GM18498 (cell line): ENCODE results near the gene CETP.

Experiments used
- ATAC-seq: cut with Tn5 transposase; IDR thresholded peaks from one replicate; pipeline ENCODE4 v1.9.1; 2021; ENCODE audit warnings: mild to moderate bottlenecking, moderate library complexity; ENCODE audit not compliant: unreplicated experiment

The CETP gene, protein sequence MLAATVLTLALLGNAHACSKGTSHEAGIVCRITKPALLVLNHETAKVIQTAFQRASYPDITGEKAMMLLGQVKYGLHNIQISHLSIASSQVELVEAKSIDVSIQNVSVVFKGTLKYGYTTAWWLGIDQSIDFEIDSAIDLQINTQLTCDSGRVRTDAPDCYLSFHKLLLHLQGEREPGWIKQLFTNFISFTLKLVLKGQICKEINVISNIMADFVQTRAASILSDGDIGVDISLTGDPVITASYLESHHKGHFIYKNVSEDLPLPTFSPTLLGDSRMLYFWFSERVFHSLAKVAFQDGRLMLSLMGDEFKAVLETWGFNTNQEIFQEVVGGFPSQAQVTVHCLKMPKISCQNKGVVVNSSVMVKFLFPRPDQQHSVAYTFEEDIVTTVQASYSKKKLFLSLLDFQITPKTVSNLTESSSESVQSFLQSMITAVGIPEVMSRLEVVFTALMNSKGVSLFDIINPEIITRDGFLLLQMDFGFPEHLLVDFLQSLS

DNA sequence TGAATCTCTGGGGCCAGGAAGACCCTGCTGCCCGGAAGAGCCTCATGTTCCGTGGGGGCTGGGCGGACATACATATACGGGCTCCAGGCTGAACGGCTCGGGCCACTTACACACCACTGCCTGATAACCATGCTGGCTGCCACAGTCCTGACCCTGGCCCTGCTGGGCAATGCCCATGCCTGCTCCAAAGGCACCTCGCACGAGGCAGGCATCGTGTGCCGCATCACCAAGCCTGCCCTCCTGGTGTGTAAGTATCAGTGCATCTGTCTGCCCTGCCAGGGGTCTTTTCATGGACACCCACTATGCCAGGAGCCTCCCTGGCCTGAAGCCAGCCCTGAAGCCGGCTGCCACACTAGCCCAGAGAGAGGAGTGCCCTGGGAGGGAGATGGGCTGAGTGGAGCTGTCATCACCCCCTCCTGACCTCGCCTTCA is at the start of gene CETP:
Gene CETP, plus strand, starts transcription at position 100 of the 431 bp plus-strand sequence. Its CDS starts 30 bp downstream, at position 130.
- ATAC-seq = no peak

DNA sequence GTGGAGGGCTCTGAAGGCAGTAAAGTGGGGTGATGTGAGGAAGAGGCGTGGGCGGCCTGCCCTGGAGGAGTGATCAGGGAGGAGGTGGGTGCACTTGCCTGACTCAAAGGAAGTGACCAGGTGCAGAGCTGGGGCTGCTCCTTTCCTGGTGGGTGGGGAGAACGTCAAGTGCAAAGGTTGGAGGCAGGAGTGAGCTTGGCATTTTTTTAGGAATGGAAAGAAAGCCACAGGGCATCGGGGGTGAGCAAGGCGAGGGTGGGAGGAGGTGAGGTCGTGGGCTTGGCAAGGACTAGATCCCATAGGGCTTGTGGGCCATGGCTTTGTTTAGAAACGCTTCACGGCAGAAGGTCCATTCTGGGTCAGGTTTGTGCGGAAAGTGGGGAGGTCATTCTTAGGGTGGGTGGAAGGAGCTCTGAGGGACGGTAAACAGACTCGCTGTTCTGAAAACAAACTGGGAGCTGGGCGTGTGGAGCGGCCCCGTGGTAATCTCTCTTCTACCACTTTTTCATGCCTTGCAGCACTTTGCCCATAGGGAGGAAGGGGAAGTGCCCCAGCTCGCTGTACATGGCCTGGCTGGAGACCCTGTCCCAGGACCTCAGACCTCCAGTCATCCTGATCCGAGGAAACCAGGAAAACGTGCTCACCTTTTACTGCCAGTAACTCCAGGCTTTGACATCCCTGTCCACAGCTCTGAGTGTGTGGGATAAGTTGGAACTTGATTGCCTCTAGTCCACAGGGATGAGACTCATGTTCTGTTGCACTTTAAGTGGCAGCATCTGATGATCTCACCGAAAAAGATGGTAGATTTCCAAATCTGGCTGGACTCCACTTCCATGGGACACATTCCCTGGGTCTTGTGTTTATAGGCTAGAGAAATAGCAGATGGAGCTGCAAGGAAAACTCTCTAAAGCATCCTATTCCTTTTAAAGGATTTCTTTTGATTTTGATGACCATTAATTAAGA is 48.7 kb upstream of the CETP start:
- ATAC-seq = no peak

DNA sequence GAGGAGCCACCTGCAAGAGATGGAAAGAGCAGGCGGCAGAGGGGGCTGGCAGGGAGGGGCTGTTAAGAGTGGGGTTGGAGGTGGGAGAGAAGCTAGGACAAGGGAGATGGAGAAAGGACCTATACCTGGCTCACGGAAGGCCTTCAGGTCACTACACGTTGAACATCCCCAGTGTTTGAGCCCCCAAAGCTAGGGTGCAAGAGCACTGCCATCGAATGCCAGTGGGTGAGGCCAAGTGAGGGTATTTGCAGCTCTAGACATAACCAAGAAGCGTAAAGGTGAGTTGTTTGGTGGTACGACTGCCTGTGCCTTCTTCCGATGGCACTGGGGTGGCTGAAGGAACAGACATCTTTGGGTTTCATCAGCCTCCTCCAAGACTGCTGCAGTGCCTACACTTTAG is 46.9 kb upstream of the CETP start:
- ATAC-seq = no peak

DNA sequence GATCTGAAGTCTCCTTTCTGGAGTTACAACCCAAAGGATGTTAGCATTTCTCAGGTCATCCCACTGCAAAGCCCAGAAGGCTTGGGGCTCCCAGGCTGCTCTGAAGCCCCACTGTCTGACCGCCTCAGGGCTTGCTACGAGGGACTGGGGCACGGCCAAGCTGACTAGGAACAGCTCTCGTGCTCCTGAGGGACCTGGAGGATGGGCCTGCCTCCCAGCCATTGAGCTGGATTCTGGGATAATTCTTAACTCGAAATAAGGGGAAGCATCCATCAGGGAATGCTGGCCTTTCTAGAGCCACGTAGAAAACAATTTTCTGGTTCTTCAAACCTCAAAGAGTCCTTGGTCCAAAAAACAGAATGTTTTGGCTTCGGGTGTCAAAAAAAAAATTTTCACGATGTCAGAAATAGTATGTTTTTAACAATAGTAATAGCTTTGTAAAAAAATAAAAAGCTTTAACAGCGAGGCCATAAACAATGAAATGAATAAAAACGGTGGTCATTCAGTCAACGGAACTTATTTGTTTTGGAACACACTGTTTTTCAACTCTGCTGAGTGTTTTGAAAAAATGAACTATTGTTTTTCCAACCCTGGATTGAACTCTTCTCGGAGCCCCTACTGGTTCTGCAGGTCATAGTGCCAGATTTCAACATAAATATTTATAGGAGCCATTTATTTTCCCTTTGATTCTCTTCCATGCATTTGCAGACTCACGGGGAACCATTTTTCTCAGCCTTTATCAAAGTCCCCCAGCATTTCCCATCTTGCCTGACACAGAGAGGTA is 46.2 kb upstream of the CETP start:
- ATAC-seq = no peak

DNA sequence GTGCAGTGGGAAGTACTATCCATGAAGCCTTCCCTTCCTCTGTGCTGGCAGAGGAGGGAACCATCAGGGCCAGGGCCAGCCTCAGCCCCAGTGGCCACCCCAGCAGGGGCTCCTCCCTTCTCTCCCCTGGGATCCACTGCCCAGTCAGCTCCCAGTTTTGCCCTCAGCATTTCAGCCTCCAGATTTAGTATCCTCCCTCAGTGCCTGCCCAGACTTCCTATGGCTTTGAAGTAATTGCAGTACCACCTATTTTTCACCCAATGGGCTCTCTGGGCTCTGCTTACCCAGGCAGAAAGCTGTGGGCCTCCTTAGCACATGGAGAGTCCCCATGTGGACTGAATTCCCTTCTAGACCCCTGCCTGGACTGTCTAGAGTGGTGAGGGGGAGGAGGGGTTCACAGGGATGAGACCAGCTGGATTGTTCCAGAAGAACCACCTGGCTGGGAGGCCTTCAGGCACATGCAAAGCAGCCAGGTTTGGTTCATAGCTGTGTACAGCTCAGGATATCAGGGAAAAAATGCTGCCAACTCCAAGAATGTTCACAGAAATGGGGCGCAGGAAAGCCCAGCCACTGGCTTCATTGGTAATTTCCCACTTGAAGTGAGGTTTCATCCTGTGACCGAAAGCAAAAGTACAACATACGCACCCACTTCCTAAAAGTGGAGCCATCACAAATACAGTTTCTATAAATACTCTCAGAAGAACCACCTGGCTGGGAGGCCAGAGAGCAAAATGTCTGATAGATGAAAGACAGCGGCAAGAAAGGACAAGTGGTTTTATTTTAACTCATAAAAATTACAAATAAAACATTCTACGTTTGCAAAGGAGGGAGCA is 45.0 kb upstream of the CETP start:
- ATAC-seq = peak; percentile 81

DNA sequence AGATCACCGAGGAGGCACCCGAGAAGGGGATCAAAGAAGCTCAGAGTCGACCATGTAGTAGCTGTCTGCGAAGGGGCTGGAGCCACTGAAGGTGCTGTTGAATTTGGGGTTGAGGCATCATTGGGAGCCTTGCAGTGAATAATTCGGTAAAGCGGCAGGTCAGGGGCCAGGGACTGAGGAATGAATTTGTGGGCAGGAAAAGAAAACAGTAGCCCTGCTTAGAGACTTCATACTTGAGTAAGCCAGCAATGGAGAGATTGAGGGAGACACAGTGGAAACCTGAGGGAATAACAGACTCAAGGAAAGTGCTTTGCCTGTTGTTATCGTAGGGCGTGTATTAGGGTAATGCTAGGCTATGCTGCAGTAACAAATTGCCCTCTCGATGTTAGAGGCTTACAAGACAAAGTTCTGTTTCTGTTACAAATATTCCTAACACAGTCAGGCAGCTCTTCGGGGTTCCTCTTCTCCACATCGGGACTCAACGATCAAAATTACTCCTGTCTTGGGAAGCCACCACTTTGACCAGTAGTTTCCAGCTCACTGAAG is 43.2 kb upstream of the CETP start:
- no peak for ATAC-seq

DNA sequence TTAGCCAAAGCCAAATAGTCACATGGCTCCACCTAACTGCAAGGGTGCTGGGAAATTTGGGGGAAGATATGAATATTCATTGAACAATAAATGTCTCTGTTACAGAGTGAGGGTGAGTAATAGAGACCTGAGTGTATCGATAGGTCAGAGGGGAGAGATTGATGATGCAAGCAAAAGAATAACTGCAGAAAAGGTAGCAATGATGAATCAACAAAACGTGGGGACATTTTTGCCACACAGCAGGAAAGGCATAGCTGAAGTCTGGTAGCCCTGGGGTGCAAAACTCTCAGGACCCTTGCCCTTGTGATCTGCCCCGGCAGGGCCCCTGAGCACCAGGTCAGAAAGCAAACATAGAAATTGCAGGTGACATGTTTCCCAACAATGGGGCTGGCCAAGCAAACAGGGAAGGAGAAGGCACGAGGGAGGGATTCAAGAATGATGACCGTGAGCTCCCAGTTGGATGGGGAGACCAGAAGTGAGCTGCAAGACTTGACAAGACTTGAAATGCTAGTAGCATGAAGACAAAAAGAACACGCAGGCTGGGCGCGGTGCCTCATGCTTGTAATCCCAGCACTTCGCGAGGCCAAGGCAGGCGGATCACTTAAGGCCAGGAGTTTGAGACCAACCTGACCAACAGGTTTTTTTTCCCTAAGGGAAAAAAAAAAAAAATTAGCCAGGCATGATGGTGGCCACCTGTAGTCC is 42.5 kb upstream of the CETP start:
- ATAC-seq = no peak

DNA sequence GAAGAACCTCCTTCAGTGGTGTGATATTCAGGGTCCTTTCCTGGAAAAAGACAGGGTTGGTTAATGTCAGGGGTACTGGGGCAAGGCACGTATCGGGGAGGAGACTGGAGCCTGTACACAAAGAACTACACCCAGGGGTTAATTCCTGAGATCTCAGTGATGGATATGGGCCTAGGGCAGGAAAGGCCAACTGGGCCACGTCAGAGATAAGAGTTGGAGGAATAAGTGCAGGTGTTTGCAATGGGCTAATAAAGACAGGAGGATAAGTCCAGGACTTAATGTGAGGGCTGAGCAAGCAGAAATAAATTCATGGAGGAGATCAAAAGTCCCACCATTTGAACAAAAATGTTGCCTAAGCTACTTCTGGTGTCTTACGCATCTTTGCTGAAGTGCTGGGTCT is 40.2 kb upstream of the CETP start:
- no peak for ATAC-seq

DNA sequence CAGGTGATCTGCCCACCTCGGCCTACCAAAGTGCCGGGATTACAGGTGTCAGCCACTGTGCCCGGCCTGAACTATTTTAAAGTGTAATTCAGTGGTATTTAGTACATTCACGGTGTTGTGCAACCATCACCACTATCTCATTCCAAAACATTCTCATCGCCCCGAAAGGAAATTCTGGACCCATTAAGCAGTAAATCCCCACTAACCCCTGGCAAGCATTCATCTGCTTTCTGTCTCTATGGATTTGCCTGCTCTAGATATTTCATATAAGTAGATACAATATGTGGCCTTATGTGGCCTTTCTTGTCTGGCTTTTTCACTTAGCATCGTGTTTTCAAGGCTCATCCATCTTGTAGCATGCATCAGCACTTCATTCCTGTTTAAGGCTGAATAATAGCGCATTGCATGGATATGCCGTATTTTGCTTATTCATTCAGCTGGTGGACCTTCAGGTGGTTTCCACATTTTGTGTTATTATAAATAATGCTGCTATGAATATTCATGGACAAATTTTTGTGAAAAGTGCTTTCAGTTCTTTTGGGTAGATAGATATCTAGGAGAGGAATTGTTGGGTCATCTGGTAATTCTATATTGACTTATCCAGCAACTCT is 38.2 kb upstream of the CETP start:
- ATAC-seq = no peak

DNA sequence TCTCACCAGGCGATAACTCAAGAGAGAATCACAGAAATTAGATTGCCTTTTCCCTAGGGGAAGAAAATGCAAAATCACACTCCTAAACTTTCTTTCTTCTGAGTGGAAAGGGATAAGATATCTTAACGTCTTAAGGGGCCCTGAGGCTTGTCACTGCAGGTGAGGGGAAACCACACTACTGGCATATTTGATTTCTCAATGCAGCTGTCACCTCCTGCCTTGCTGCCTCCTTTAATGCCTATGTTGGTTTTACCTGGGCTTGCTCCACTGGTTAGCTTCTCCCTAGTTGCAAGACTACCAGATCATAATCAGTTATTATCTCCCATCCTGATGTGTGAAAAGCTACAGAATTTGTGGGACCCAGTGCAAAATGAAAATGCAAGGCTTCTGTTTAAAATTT is 34.3 kb upstream of the CETP start:
- no peak for ATAC-seq

DNA sequence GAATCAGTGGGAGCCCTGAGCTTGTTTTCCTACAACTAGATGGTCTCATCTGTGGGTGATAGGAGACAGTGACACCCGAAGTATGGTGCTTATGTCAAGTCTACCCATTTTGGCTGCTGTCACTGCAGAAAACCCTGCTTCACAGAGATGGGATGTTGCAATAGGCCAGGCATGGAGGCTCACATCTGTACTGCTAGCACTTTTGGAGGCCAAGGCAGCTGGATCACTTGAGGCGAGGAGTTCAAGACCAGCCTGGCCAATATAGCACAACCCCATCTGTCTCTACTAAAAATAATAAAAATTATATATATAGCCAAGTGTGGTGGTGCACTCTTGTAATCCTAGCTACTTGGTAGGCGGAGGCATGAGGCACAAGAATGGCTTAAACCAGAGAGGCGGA is 32.1 kb upstream of the CETP start:
- no peak for ATAC-seq

DNA sequence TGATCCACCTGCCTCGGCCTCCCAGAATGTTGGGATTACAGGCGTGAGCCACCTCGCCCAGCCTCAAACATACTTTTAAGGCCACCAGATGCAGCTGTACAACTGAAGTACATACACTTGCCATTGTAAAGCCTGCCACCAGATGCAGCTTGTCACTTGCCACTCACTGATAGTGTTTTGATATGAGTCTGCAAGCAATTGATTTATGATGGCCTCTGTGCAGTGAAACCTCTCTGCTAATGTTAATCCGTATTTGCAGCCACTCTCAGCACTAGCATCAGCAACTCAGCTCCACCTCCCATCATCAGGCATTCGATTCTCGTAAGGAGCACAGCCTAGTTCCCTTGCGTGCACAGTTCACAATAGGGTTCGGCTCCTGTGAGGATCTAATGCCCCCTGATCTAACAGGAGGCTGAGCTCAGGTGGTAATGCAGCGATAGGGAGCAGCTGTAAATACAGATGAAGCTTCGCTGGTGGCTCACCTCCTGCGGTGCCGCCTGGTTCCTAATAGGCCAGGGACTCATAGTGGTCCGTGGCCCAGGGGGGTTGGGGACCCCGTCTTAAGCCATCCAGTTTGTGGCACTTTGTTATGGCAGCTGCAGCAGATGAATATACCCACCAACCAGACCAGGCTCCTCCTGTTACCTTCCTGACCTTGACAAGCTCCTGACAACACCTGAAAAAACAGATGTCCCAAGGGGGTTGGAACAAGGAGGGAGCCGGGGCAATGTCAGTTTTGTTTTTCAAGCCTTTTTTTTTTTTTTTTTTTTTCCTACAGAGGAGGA is 31.1 kb upstream of the CETP start:
- no peak for ATAC-seq

DNA sequence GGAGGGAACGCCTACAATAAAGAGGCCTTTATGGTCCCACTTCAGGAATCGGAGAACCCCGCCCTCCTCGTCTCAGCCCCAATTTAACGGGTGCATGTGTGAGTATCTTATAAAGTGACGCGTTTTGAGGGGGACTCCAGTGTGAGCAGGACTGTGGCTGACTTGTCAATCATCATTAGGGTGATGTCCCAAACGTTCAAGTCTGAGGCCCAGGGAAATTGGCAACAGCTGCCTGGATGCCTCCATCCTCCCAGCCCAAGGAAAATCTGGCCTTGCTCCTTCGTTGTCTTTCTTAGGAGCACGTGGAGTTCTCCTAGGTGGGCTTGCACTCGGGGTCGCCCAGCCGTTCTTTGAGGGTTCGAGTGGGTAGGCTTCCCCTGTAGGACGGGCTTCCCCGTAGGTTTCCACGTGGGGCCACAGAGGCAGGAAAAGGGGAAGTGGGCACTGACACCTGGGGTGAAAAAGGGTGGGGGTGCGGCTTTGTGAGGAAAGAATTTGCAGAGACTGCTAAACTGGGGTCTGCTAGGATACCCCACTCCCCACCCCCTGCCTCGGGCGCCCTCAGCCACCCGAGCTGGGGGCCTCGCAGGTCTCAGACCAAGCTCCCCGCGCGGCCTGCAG is 30.4 kb upstream of the CETP start:
- ATAC-seq = peak; percentile 44

DNA sequence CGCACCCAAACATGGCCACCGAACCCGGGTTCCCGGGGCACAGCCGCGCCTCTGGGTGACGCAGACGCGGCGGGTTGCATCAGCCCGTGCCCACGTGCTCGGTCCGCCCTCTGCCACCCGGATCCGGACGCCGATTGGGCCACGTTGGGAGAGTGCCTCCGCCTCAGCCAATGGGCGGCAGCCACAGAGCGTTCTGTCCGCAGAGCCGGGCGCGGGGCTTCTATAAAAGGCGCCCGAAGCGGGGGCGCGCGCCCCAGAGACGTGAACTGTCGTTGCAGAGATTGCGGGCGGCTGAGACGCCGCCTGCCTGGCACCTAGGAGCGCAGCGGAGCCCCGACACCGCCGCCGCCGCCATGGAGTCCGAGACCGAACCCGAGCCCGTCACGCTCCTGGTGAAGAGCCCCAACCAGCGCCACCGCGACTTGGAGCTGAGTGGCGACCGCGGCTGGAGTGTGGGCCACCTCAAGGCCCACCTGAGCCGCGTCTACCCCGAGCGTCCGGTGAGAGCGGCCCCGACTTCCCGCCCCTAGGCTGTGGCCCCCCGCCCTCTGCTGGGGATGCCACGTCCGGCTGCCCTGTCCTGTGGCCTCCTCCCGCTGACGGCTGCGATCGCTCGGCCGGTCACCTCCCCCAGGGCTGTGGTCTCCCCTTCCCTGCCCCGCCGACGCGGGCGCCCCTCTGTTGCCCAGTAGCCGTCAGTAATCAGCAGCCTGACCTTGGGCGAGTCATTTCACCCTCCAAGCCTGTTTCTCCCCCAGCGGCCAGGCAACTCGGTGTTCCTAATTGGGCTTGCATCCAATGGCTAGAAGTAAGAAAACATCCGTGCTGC is 29.6 kb upstream of the CETP start, which contains the start of gene HERPUD1:
Gene HERPUD1, plus strand, starts transcription at position 251 of the 829 bp plus-strand sequence. Its CDS starts 103 bp downstream, at position 354.
- peak; percentile 90 for ATAC-seq

DNA sequence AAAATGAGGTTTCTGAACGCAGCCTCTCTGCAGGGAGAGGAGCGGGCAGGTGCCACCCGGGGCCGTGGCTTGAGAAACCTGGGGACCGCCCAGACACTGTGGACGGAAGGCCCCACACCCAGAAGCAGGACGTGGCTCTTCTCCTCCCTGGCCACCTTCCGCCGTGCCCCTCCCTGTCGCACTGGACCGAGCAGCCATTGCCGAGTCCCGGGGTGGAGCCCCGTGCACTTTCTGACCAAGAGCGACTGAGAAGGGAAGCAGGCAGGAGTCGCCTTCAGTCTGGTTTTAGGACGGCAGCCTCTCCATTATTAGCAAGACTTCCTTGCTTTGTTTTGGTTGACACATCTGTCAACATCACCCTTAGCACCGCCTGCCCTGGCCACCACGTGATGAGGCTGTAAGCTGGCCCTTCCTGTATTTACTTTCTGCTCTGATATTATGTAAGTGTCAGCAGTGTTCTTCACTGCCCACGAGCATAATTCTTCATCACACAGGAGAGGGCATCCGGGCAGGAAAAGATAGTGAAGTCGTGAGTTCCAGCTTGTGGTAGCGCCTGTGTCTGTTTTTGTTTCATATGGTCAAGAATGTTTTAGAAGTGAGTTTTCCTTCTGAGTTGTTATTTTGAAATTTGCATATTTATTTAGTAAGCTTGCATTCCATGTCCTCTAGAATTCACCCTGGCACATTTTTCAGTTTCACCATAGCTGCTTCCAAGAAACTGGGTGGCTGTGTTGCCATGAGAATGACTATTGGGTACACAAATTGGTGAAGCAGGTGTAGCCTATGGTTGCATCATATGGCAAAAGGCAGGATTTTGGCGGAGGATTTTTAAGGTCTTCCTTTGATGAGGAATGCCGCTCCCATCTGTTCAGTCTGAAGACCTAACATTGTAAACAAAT is 28.8 kb upstream of the CETP start:
- ATAC-seq = peak; percentile 18
